DMS 273 (cell line): ENCODE measurements around the gene EPB41L4A.

Source experiments
- DNase-seq: peaks from one replicate; lab custom pipeline; 2025; ENCODE audit not compliant: unreplicated experiment; lab: John Stamatoyannopoulos, UW

Gene EPB41L4A

DNA sequence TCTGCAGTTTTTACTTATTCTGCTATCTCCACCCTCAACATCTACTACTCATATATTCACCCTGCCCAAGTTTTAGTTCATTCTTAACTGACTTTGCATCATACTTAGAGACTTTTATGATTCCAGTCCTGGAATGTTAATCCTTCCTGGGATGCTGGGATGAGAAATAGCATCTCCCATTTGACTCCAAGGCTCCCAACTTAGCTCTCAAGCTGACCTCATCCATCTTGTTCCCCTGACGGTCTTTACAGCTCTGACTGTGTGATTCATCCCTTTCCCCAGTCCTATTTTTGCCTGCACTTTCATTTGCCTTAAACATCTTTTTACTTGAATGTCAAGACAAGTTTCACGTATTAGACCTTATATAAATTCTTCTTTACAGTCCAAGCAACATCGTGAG, 297.8 kb downstream of the EPB41L4A start:
- DNase-seq, result no peak

- no peak for DNase-seq
Measured at GRCh38 chr5:112119969-112120368, 299.1 kb downstream of the EPB41L4A start.

GRCh38 chr5:112119508-112119907, 299.6 kb downstream of the EPB41L4A start:
- DNase-seq, result peak; percentile 5

DNA sequence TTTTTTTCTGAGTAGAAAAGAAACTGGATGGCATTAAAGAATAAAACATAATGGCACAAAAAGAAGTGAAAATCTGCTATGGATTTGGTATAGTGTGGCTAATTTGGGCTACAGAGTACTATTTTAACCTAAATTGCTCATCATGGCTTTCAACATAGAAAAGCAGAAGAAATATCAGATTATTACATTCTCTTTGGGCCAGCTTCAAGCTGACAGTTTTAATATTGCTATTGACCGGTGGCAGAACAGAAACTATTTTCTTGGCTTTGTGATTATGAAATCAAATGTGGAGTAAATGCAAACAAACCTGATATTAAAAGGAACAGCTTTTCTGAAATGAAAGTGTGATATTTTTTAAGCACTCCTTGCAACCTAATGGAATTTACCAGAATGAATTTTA, 301.5 kb downstream of the EPB41L4A start:
- no peak for DNase-seq

DNA sequence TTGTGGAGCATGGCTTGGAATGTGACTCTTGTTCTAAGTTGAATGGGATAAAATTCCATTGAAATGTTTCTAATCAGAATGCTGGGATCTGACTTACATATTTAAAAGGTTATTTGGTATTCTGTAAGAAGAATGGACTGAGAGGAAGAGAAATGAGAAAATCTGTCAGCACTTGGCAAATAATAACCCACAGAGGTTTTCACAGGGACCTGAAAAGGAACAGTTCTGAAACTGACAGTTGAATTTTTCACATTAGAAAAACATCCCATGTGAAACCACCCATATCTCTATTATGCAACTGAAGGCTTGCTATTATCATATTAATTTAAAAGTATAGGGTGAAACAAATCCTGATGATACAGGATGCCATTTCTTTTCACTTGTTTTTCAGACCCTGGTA, 302.7 kb downstream of the EPB41L4A start:
- no peak for DNase-seq

DNA sequence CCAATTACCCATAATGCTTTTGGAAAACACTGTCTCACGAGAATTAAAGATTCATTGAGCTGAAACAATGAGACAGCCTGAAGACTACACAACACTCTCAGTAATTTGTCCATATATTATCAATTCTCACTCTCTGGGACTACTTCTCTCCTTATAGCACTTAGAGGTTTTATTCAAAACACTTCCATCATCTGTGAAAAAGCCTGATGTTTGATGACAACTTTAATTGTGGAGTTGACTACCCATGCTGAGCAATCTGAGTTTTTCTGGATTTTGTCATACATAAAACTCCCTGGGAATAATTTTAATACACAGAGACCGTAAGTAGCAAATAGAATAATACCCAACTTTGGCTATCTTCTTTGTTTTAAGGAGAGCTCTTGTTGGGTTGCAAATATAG, 305.5 kb downstream of the EPB41L4A start:
- DNase-seq, result no peak
